Erythroblast (primary cell): ENCODE results near the gene ANO6.

ENCODE experiments used
- GATA1 ChIP-seq: IDR thresholded peaks from 2 replicates; pipeline ENCODE4 v1.6.1; 2011; ENCODE audit warnings: low read depth, mild to moderate bottlenecking, control low read depth, low read length, moderate library complexity
- POLR2A ChIP-seq: IDR thresholded peaks from 2 replicates; pipeline ENCODE4 v1.6.1; 2011; ENCODE audit warnings: mild to moderate bottlenecking, low read length

GRCh38 chr12:45421736-45422135 lies 205.8 kb downstream of the ANO6 start:
- no peak for TF ChIP-seq POLR2A
- no peak for TF ChIP-seq GATA1
